Measurements from ENCODE around the gene ELAVL4.

Gene ELAVL4

DNA sequence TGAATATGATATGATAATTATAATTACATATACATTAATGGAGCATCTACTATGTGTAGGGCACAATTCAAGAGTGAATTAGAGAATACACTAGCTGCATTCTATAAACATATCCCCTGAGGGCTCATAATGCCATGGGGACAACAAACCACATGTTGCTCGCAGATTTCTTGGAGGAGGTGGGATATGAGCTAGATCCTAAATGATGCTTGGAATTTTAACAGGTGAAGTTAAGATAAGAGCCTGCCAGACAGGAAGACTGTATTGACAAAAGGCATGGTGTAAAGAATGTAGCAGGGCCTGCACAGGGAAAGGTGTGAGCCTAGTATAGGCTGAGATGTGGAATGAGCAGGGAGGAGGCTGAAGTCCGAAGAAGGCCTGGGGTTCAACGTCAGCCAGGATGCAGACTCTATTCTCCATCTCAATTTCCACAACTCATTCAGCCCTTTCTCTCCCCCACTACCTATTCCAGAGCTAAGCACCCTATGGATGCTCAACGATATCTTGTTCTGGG, 120.2 kb downstream of the ELAVL4 start:
- Mint-ChIP-seq H3K36me3 (ENCODE audit: low read depth) (no peaks in the 10 kb centered on the region), H3K27ac (no peak overlapping the region), H3K27me3 (ENCODE audit: low read depth) (no peaks in the 10 kb centered on the region)

DNA sequence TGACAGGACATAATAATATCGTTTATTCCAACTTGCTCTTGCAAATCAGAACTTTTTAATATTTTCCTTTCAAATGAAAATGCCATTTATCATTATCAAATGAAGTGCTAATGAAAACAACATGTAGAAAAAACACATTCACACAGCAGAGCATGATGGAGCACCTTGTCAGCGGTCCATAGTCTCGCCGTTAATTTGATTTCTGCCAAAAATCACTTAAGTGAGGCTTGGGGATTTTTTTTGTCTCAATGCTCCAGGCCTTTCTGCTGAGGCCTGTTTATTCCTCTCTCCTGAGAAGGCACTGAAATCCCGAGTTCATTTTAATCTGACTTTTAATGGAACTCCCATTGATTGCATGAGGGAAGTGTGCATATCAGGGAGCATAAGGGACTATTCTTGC, 122.5 kb downstream of the ELAVL4 start:
- Mint-ChIP-seq H3K36me3 (ENCODE audit: low read depth) (no peaks in the 10 kb centered on the region), H3K9me3 (peaks cover 6% of the 10 kb centered on the region), H3K27me3 (ENCODE audit: low read depth) (no peaks in the 10 kb centered on the region), H3K27ac (no peak overlapping the region), H3K4me3 (no peak overlapping the region), H3K4me1 (ENCODE audit: low read depth) (no peaks in the 10 kb centered on the region)

More for the DNA sequence above, 120.2 kb downstream of the ELAVL4 start:
- H3K4me1 Mint-ChIP-seq (ENCODE audit: low read depth) = no peaks in the 10 kb centered on the region
- peaks cover 18% of the 10 kb centered on the region for H3K9me3 Mint-ChIP-seq
- H3K4me3 Mint-ChIP-seq = no peak overlapping the region

DNA sequence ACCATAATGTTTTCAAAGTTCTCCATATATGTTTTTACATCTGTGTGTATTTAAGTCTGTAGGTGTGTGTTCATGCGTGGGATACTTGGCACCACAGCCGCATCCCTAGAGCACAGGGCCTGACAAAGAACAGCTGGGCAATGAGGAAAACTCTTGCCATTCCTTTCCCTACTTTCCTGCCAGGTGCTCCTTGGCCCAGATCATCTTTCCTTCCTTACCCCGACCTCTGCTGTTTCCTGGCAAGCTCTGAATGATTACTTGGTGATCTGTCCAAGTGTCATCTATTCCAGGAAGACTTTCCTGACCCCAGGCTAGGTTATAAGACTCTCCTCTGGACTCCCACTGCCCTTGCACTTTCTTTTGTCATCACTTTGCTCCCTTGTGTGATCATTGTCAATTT, 123.6 kb downstream of the ELAVL4 start:
- no peak overlapping the region for H3K4me3 Mint-ChIP-seq
- no peaks in the 10 kb centered on the region for H3K4me1 Mint-ChIP-seq (ENCODE audit: low read depth)
- H3K27ac Mint-ChIP-seq = no peak overlapping the region
- H3K27me3 Mint-ChIP-seq (ENCODE audit: low read depth) = no peaks in the 10 kb centered on the region
- no peaks in the 10 kb centered on the region for H3K9me3 Mint-ChIP-seq
- no peaks in the 10 kb centered on the region for H3K36me3 Mint-ChIP-seq (ENCODE audit: low read depth)

- Mint-ChIP-seq H3K9me3 (no peaks in the 10 kb centered on the region), H3K36me3 (ENCODE audit: low read depth) (no peaks in the 10 kb centered on the region), H3K27me3 (ENCODE audit: low read depth) (no peaks in the 10 kb centered on the region), H3K4me1 (ENCODE audit: low read depth) (no peaks in the 10 kb centered on the region), H3K27ac (no peak overlapping the region), H3K4me3 (no peak overlapping the region)
These were observed 127.9 kb downstream of the ELAVL4 start for GRCh38 chr1:50236656-50237055.

DNA sequence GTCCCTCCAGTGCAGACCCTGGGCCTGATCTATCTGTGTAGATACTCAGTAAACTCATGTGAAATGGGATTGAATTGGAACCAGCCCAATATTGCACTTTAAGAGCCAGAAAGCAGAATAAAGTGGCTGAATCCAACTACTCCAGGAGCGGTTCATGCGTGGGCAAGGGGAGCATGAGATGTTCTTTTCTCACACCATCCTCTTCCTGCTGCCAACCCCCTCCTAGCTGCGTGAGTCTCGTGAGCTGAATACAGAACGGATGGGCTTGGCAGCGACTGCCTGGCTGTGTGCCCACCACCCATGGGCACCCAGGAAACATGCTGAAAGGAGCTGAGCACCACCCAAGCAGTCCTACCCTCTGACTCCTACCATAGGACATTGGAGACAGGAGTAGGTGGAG, 128.3 kb downstream of the ELAVL4 start:
- Mint-ChIP-seq H3K36me3 (ENCODE audit: low read depth) (no peaks in the 10 kb centered on the region), H3K27me3 (ENCODE audit: low read depth) (no peaks in the 10 kb centered on the region), H3K27ac (no peak overlapping the region), H3K4me1 (ENCODE audit: low read depth) (no peaks in the 10 kb centered on the region), H3K9me3 (no peaks in the 10 kb centered on the region), H3K4me3 (no peak overlapping the region)

GRCh38 chr1:50243939-50244338, 135.2 kb downstream of the ELAVL4 start:
- no peak overlapping the region for H3K27ac Mint-ChIP-seq
- no peak overlapping the region for H3K4me3 Mint-ChIP-seq
- H3K36me3 Mint-ChIP-seq (ENCODE audit: low read depth) = no peaks in the 10 kb centered on the region
- no peaks in the 10 kb centered on the region for H3K9me3 Mint-ChIP-seq
- no peaks in the 10 kb centered on the region for H3K4me1 Mint-ChIP-seq (ENCODE audit: low read depth)
- H3K27me3 Mint-ChIP-seq (ENCODE audit: low read depth) = no peaks in the 10 kb centered on the region

- H3K4me1 Mint-ChIP-seq (ENCODE audit: low read depth) = no peaks in the 10 kb centered on the region
- H3K9me3 Mint-ChIP-seq = no peaks in the 10 kb centered on the region
- H3K27me3 Mint-ChIP-seq (ENCODE audit: low read depth) = no peaks in the 10 kb centered on the region
- H3K27ac Mint-ChIP-seq = no peak overlapping the region
- no peak overlapping the region for H3K4me3 Mint-ChIP-seq
- no peaks in the 10 kb centered on the region for H3K36me3 Mint-ChIP-seq (ENCODE audit: low read depth)
These were observed 138.1 kb downstream of the ELAVL4 start for GRCh38 chr1:50246869-50247268.

DNA sequence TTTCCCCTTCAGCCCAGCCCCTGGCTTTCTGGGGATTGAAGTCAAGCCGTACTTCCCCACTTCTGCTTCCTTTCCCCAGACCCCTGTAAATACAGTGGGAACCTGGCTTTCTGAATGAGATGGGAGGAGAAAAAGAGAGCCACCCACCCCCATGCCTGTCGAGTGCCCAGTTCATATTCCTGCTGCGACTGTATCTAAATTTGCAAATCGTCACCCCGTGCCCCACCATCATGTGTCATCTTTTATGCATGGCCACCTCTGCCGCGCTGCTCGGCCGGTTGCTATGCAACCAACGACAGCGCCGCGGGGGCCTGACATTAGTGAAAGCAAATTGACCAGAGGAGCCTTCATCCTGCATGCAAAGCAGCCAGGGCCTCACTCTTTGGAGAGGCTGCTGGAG, 143.0 kb downstream of the ELAVL4 start:
- no peaks in the 10 kb centered on the region for H3K36me3 Mint-ChIP-seq (ENCODE audit: low read depth)
- H3K4me1 Mint-ChIP-seq (ENCODE audit: low read depth) = no peaks in the 10 kb centered on the region
- no peaks in the 10 kb centered on the region for H3K9me3 Mint-ChIP-seq
- H3K4me3 Mint-ChIP-seq = no peak overlapping the region
- H3K27me3 Mint-ChIP-seq (ENCODE audit: low read depth) = no peaks in the 10 kb centered on the region
- no peak overlapping the region for H3K27ac Mint-ChIP-seq

GRCh38 chr1:50252196-50252595, 143.5 kb downstream of the ELAVL4 start:
- H3K4me1 Mint-ChIP-seq (ENCODE audit: low read depth) = no peaks in the 10 kb centered on the region
- no peak overlapping the region for H3K4me3 Mint-ChIP-seq
- no peaks in the 10 kb centered on the region for H3K9me3 Mint-ChIP-seq
- no peak overlapping the region for H3K27ac Mint-ChIP-seq
- no peaks in the 10 kb centered on the region for H3K36me3 Mint-ChIP-seq (ENCODE audit: low read depth)
- no peaks in the 10 kb centered on the region for H3K27me3 Mint-ChIP-seq (ENCODE audit: low read depth)

Data from T-helper 1 cell treated with Interleukin-12 subunit alpha and Interleukin-12 subunit beta and Interleukin-4 antibody, amounts not matched to agents 30 μg/mL and 1 μg/mL, for 36 hours (primary cell).